GM21528 (cell line): ENCODE data around the gene LHFPL3.

Source experiments
- ATAC-seq: cut with Tn5 transposase; IDR thresholded peaks from one replicate; pipeline ENCODE4 v1.9.1; 2021; ENCODE audit warnings: mild to moderate bottlenecking, moderate library complexity; ENCODE audit not compliant: unreplicated experiment, low FRiP score

LHFPL3 gene

GRCh38 chr7:104367926-104368325 is 39.5 kb downstream of the LHFPL3 start:
- ATAC-seq = no peak

GRCh38 chr7:104371216-104371979 is 43.0 kb downstream of the LHFPL3 start:
- no peak for ATAC-seq

GRCh38 chr7:104371980-104372357 is 43.6 kb downstream of the LHFPL3 start:
- no peak for ATAC-seq

GRCh38 chr7:104382616-104383015 is 54.2 kb downstream of the LHFPL3 start:
- ATAC-seq = no peak

- ATAC-seq = no peak
These were observed 58.5 kb downstream of the LHFPL3 start for GRCh38 chr7:104386943-104387342.

- no peak for ATAC-seq
These were observed 59.8 kb downstream of the LHFPL3 start for GRCh38 chr7:104388222-104388621.

GRCh38 chr7:104395162-104395561 is 66.8 kb downstream of the LHFPL3 start:
- ATAC-seq = no peak

- no peak for ATAC-seq
These were observed 69.0 kb downstream of the LHFPL3 start for GRCh38 chr7:104397442-104397841.

GRCh38 chr7:104408371-104408770 is 80.0 kb downstream of the LHFPL3 start:
- no peak for ATAC-seq

GRCh38 chr7:104410742-104411141 is 82.3 kb downstream of the LHFPL3 start:
- ATAC-seq = no peak

GRCh38 chr7:104412911-104413310 is 84.5 kb downstream of the LHFPL3 start:
- ATAC-seq = no peak

- no peak for ATAC-seq
These were observed 85.8 kb downstream of the LHFPL3 start for GRCh38 chr7:104414216-104414615.

GRCh38 chr7:104415700-104416099 is 87.3 kb downstream of the LHFPL3 start:
- no peak for ATAC-seq

- no peak for ATAC-seq
These were observed 88.5 kb downstream of the LHFPL3 start for GRCh38 chr7:104416866-104417393.

- ATAC-seq = no peak
These were observed 103.5 kb downstream of the LHFPL3 start for GRCh38 chr7:104431930-104432329.

GRCh38 chr7:104434129-104434528 is 105.7 kb downstream of the LHFPL3 start:
- no peak for ATAC-seq

- ATAC-seq = no peak
These were observed 114.1 kb downstream of the LHFPL3 start for GRCh38 chr7:104442481-104442880.

- ATAC-seq = no peak
These were observed 115.6 kb downstream of the LHFPL3 start for GRCh38 chr7:104444017-104444416.

- ATAC-seq = no peak
These were observed 117.0 kb downstream of the LHFPL3 start for GRCh38 chr7:104445393-104445792.

- no peak for ATAC-seq
These were observed 122.5 kb downstream of the LHFPL3 start for GRCh38 chr7:104450861-104451260.

- ATAC-seq = no peak
These were observed 124.8 kb downstream of the LHFPL3 start for GRCh38 chr7:104453190-104453589.

GRCh38 chr7:104458875-104459274 is 130.5 kb downstream of the LHFPL3 start:
- ATAC-seq = no peak
